G401 (cell line): Measurements from ENCODE around the gene JHY. TPM values are rescaled to one million over a fixed set of nuclear protein-coding genes. Genes with fewer than 3 reads are reported as not detected.

Experiments used
- DNase-seq: peaks from one replicate; pipeline ENCODE4 v3.0.0-alpha.2; 2015; ENCODE audit warnings: low spot score
- in situ Hi-C: cut with HindIII; loops from 2 replicates; pipeline ENCODE4 v1.10.0; 2016; ENCODE audit warnings: low sequenced_read_pairs, mixed read lengths
- total RNA-seq: library from RNA; depleted of rRNA; stranded (reverse); fragments of >200 nt; shearing (Covaris generic); gene quantifications from 2 replicates; pipeline ENCODE4 v1.2.3, GENCODE V29; 2014; rRNA removed

The JHY gene
- total RNA-seq, 1 experiment from 2014 or later, result 0.81 TPM

- in situ Hi-C loops, result no loop called here
- no peak for DNase-seq
Observed at GRCh38 chr11:122984186-122985011, 101.8 kb downstream of the JHY start.

GRCh38 chr11:122995526-122995925, 113.0 kb downstream of the JHY start:
- in situ Hi-C loops, result no loop called here
- DNase-seq, result no peak

DNA sequence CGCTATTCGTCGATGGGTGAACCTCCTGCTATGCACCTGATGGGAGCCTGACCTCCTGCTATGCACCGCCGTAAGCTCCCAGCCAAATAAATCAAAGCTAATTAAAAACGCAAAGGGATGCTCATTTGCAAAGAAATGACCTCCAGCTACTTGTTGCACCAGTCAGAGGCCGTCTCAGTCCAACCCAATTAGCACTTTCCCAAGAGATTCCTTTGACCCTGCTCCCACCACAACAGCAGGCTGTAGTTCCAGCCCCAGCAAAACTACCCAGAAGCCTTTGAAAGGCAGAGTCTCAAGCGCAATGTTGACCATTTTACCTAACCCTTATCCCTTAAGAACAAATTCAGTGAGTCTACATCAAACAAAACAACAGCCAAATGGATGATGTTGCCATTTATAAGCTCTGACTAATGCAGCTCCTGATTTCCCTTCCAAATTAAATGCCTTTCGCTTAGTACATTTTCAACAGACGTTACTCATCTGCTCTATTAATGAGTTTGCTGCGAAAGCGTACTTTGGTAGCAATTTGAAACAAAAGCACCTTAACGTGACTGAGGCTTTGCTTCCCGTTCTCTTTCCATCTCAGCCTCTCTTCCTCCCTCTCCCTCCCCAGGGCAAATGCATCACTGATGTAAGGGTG, 116.3 kb downstream of the JHY start:
- DNase-seq, result no peak
- in situ Hi-C loops, result no loop called here

DNA sequence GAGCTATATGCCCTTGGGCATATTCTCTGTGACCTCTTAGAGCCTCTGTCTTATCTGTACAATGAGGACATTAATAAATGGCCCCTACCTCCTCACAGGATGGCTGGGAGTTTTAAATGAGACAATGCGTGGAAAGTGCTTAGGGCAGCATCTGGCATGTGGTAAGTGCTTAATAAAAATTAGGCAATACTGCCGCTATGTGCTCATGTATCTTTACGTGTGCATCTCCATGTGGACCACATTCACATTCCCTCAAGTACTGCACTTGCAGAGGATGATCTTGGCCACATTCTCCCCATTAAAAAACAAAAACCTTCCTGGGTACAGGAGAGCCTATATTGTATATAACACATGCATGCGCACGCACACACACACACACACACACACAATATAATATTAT, 118.2 kb downstream of the JHY start:
- DNase-seq, result no peak
- in situ Hi-C loops, result no loop called here

DNA sequence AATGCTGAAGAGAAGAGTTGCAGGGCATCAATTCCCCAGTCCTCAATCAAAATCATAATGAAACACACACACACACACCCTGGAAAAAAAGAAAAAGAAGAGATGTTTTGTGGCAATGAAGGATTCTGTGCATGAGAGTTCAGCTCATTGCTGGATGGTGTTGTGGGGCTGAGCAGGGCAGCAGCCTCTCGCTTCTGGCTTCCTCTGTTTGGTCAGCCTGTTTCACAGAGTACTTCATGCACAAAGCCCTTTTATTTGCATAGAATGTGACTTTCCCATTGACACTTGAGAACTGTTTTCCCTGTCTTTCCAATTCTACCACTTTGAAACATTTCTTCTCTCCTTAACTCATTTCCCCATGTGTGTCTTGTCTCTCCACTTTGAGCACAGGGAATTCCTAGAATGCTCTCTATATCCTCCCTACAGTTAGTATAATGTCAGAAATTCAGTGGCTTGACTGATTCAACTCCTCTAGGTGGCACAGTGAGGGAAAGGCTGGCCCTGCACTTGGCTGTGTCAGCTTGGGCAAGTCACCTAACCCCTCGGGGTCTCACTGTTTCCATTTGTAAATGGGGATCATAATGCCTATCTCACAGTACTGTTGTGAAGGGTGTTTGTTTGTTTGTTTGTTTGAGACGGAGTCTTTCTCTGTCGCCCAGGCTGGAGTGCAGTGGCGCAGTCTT, 124.4 kb downstream of the JHY start:
- in situ Hi-C loops, result no loop called here
- no peak for DNase-seq

Other genes starting within 250 kb of the JHY start
- 0.31 and 0.78 TPM in 2 replicates for gene UBASH3B, start 227.0 kb upstream of the JHY start, total RNA-seq
- not detected in 2 replicates for gene CRTAM, start 44.3 kb upstream of the JHY start, total RNA-seq
- gene BSX, start 99.1 kb downstream of the JHY start, total RNA-seq, result not detected in 2 replicates
- 2,144 and 3,148 TPM in 2 replicates for gene HSPA8, start 179.4 kb downstream of the JHY start, total RNA-seq